Measurements from ENCODE around the gene CLCN6.

Gene CLCN6

DNA sequence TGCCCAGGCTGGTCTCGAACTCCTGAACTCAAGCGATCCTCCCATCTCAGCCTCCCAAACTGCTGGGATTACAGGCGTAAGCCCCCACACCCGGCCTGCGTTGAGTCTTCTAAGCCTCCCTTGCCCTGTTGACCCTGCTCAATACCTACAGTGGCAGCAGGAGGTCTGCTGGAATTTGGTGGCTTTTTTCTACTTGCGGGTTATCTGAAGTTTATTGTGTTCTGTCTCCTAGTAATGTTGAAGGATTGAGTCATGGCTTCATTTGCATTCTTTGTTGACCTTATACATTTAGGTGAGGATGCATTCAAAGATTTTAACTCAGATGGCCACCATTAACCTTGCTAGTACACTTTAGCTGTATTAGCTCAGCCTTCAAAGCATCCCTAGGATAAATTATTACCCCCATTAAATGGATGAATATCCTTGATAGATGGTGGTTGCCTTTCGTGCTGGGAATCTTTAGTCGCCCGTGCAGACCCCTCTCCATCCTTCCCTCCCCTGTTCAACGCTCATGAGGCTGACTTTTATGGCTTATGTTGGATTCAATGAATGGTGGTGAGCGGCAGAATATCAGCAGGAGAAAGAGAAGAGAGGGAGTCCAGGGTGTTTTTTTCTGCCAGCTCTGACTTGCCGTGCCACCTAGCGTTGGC lies 62.5 kb downstream of the CLCN6 start:
- DNase-seq: no peak
- no peaks in the 10 kb centered on the region for H3K36me3 ChIP-seq

DNA sequence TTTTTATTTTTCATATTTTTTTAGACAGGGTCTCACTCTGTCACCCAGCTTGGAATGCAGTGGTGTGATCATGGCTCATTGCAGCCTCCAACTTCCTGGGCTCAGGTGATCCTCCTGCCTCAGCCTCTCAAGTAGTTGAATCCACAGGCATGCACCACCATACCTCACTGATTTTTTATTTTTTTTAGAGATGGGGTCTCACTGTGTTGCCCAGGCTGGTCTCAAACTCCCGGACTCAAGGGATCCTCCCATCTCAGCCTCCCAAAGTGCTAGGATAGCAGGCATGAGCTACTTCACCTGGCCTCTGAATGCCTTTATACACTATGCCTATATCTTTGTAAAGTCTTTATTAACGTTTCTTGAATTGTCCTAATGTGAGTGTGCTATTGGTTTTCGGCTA lies 63.1 kb downstream of the CLCN6 start:
- Histone ChIP-seq H3K9me3 (no peaks in the 10 kb centered on the region), H3K4me3 (ENCODE audit: low read depth, low read length) (no peak overlapping the region), H3K27me3 (no peaks in the 10 kb centered on the region), H3K4me1 (no peaks in the 10 kb centered on the region), H3K36me3 (no peaks in the 10 kb centered on the region)
- TF ChIP-seq, protein P1, sequence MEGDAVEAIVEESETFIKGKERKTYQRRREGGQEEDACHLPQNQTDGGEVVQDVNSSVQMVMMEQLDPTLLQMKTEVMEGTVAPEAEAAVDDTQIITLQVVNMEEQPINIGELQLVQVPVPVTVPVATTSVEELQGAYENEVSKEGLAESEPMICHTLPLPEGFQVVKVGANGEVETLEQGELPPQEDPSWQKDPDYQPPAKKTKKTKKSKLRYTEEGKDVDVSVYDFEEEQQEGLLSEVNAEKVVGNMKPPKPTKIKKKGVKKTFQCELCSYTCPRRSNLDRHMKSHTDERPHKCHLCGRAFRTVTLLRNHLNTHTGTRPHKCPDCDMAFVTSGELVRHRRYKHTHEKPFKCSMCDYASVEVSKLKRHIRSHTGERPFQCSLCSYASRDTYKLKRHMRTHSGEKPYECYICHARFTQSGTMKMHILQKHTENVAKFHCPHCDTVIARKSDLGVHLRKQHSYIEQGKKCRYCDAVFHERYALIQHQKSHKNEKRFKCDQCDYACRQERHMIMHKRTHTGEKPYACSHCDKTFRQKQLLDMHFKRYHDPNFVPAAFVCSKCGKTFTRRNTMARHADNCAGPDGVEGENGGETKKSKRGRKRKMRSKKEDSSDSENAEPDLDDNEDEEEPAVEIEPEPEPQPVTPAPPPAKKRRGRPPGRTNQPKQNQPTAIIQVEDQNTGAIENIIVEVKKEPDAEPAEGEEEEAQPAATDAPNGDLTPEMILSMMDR (IDR thresholded peaks at IDR 0.05; ENCODE audit: low read depth, low read length): no peak
- DNase-seq: no peak

More for the DNA sequence above, 62.5 kb downstream of the CLCN6 start:
- Histone ChIP-seq H3K4me3 (ENCODE audit: low read depth, low read length) (no peak overlapping the region), H3K4me1 (no peaks in the 10 kb centered on the region), H3K9me3 (no peaks in the 10 kb centered on the region), H3K27me3 (no peaks in the 10 kb centered on the region)
- TF ChIP-seq, protein P1 (IDR thresholded peaks at IDR 0.05; ENCODE audit: low read depth, low read length): no peak

DNA sequence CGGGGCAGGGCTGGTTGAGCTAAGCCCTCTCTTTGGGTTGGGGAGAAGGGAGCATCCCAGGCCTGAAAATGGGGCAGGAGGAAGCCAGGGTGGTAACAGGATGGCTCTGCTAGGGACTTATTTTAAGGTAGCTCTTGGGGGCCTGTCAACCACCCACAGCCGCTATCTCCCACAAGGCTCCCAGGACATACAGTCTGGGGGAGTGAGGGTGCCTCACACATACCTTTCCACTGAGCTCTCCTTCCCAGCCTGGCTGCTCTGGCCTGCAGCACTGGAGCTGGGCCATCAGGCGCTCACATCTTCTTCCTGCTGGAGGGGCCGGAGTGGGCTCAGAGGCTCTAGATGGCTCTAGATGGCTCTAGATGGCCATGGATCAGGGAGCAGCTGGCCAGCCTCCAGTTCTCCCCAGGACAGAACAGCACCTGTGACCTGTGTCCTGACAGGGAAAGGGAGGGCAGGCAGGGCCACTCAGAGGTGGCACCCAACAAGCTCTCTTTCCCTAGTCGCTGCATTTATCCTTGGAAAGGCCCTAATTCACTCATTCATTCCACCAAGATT lies 63.7 kb downstream of the CLCN6 start:
- H3K27me3 ChIP-seq: no peaks in the 10 kb centered on the region
- no peak for DNase-seq

DNA sequence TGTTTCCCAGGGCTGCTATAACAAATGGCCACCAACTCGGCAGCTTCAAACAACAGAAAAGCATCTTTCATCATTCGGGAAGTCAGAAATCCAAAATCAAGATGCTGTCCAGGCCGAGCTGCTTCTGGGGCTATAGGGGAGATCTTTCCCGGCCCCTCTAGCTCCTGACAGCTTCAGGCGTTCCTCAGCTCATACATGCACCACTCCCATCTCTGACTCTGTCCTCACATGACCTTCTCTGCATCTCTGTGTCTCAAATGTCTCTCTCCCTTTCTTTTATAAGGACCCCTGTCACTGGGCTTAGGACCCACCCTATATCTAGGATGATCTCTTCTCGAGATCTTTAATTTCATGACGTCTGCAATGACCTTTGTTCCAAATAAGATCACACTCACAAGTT lies 66.6 kb downstream of the CLCN6 start:
- Histone ChIP-seq H3K36me3 (no peaks in the 10 kb centered on the region), H3K4me3 (ENCODE audit: low read depth, low read length) (no peak overlapping the region), H3K4me1 (no peaks in the 10 kb centered on the region), H3K9me3 (no peaks in the 10 kb centered on the region), H3K27me3 (no peaks in the 10 kb centered on the region)
- DNase-seq: no peak
- TF ChIP-seq, protein P1 (IDR thresholded peaks at IDR 0.05; ENCODE audit: low read depth, low read length): no peak

More for the DNA sequence above, 63.7 kb downstream of the CLCN6 start:
- H3K9me3 ChIP-seq: no peaks in the 10 kb centered on the region
- H3K4me3 ChIP-seq (ENCODE audit: low read depth, low read length): no peak overlapping the region
- TF ChIP-seq, protein P1 (IDR thresholded peaks at IDR 0.05; ENCODE audit: low read depth, low read length): no peak
- no peaks in the 10 kb centered on the region for H3K36me3 ChIP-seq
- H3K4me1 ChIP-seq: no peaks in the 10 kb centered on the region

DNA sequence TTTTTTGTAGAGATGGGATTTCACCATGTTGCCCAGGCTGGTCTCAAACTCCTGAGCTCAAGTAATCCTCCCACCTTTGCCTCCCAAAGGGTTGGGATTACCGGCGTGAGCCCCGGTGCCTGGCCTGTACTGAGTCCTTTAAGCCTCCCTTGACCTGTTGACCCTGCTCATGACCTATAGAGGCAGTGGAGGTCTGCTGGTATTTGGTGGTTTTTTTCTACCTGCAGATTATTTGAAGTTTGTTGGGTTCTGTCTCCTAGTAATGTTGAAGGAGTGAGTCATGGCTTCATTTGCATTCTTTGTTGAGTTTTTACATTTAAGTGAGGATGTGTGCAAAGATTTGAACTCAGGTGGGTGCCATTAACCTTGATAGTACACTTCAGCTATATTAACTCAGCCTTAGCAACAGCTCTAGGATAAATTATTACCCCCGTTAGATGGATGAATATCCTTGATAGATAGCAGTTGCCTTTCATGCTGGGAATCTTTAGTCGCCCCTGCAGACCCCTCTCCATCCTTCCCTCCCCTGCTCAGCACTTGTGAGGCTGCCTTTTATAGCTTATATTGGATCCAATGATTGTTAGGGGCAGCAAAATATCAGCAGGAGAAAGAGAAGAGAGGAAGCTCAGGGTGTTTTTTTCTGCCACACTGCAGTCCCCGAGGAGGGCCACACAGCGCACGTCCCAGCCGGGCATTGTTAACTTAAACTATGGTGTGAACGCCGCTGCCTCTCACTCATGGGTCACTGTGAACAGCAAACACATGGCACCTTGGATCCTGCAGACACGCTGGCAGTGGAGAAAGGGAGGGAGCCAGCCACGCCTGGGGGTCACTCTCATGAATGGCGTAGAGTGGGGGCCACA lies 67.6 kb downstream of the CLCN6 start:
- no peaks in the 10 kb centered on the region for H3K36me3 ChIP-seq
- DNase-seq: no peak
- TF ChIP-seq, protein P1 (IDR thresholded peaks at IDR 0.05; ENCODE audit: low read depth, low read length): no peak
- no peak overlapping the region for H3K4me3 ChIP-seq (ENCODE audit: low read depth, low read length)
- H3K4me1 ChIP-seq: no peaks in the 10 kb centered on the region
- no peaks in the 10 kb centered on the region for H3K9me3 ChIP-seq
- H3K27me3 ChIP-seq: no peaks in the 10 kb centered on the region

DNA sequence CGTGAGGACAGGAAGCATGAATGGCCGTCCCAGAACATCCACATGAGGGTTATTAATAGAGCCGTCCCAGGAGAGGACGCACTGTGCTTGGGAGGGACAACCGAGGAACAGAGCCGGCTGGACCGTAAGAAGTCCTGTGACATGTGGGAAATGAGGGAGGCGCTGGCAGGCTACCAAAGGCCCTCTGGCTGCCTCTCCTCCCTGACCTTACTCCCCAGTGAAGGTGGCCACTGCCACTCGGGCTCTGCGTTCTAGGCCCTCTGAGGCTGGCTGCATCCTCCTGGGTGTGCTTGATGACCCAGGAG lies 68.2 kb downstream of the CLCN6 start:
- DNase-seq: no peak
- H3K27me3 ChIP-seq: no peaks in the 10 kb centered on the region
- H3K4me3 ChIP-seq (ENCODE audit: low read depth, low read length): no peak overlapping the region
- TF ChIP-seq, protein P1 (IDR thresholded peaks at IDR 0.05; ENCODE audit: low read depth, low read length): no peak
- no peaks in the 10 kb centered on the region for H3K4me1 ChIP-seq
- no peaks in the 10 kb centered on the region for H3K9me3 ChIP-seq
- H3K36me3 ChIP-seq: no peaks in the 10 kb centered on the region
